Measurements from ENCODE around the gene MAP1B. TPM values are rescaled to one million over a fixed set of nuclear protein-coding genes. Genes with fewer than 3 reads are reported as not detected.

MAP1B gene
- total RNA-seq, 1 experiment from 2014 or later: 8.9 TPM

GRCh38 chr5:72183101-72183520 lies 75.8 kb downstream of the MAP1B start (continued):
- TF ChIP-seq POLR2AphosphoS5 (IDR thresholded peaks at IDR 0.05; ENCODE audit: low read depth, low read length) (no peak), ELF1 (IDR thresholded peaks at IDR 0.05; ENCODE audit: borderline replicate concordance, low read depth) (no peak)
- TF ChIP-seq, protein P1, sequence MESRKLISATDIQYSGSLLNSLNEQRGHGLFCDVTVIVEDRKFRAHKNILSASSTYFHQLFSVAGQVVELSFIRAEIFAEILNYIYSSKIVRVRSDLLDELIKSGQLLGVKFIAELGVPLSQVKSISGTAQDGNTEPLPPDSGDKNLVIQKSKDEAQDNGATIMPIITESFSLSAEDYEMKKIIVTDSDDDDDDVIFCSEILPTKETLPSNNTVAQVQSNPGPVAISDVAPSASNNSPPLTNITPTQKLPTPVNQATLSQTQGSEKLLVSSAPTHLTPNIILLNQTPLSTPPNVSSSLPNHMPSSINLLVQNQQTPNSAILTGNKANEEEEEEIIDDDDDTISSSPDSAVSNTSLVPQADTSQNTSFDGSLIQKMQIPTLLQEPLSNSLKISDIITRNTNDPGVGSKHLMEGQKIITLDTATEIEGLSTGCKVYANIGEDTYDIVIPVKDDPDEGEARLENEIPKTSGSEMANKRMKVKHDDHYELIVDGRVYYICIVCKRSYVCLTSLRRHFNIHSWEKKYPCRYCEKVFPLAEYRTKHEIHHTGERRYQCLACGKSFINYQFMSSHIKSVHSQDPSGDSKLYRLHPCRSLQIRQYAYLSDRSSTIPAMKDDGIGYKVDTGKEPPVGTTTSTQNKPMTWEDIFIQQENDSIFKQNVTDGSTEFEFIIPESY (IDR thresholded peaks at IDR 0.05; ENCODE audit: extremely low read depth, insufficient replicate concordance, low read length): no peak
- TF ChIP-seq, protein P2, sequence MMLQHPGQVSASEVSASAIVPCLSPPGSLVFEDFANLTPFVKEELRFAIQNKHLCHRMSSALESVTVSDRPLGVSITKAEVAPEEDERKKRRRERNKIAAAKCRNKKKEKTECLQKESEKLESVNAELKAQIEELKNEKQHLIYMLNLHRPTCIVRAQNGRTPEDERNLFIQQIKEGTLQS (IDR thresholded peaks at IDR 0.05): no peak

GRCh38 chr5:72184408-72184807 lies 77.1 kb downstream of the MAP1B start:
- no peaks in the 10 kb centered on the region for H4K20me1 ChIP-seq (ENCODE audit: insufficient read depth)
- H3K79me2 ChIP-seq (ENCODE audit: insufficient read depth, low read length): no peaks in the 10 kb centered on the region
- H3K27ac ChIP-seq (ENCODE audit: low read depth, low read length): no peak overlapping the region
- ChIA-PET CTCF (no interaction called here), POLR2A (no interaction called here), RAD21 (ENCODE audit: low non-redundant PET in 1 of 2, low total read pairs in 2 of 2, uncharacterized antibody in 2 of 2, unreplicated experiment in 2 of 2) (no interaction called here)
- H3K9ac ChIP-seq (ENCODE audit: low read length): no peak overlapping the region
- no peaks in the 10 kb centered on the region for H3K9me2 ChIP-seq (ENCODE audit: insufficient read depth)
- H3K9me3 ChIP-seq (ENCODE audit: control insufficient read depth in 1 of 2, insufficient read depth in 1 of 2, low read depth in 1 of 2, low read length in 2 of 2): no peaks in the 10 kb centered on the region
- no peak overlapping the region for H2AFZ ChIP-seq (ENCODE audit: low read depth, low read length, poor library complexity, severe bottlenecking)
- H3K4me2 ChIP-seq (ENCODE audit: low read length): no peak overlapping the region
- no peak for DNase-seq (ENCODE audit: low read depth, low spot score)
- intact Hi-C loops (cut with micrococcal nuclease): no loop called here
- H3K36me3 ChIP-seq (ENCODE audit: control insufficient read depth in 1 of 2, insufficient read depth in 2 of 2, low read length in 2 of 2): no peaks in the 10 kb centered on the region
- H3K4me3 ChIP-seq (replicated peaks in 1 of 2; ENCODE audit: low read depth in 1 of 2, low read length in 2 of 2): no peak overlapping the region
- no peak for ATAC-seq
- no TSS peak for BruUV-seq (replicated peaks)
- H3K4me1 ChIP-seq (ENCODE audit: control insufficient read depth in 1 of 2, insufficient read depth in 2 of 2, low read length in 2 of 2): peaks cover 7% of the 10 kb centered on the region in 2 experiments; a peak in 3 of 4 replicates
- H3K27me3 ChIP-seq (ENCODE audit: insufficient read depth, low read length): peaks cover 14% of the 10 kb centered on the region; the same call in 1 of the 2 replicates
- TF ChIP-seq POLR2AphosphoS5 (IDR thresholded peaks at IDR 0.05; ENCODE audit: low read depth, low read length) (no peak), EZH2 (IDR thresholded peaks at IDR 0.05) (no peak), YY1 (IDR thresholded peaks at IDR 0.05; ENCODE audit: extremely low read depth, insufficient replicate concordance, low read depth, low read length) (no peak), EZH2phosphoT487 (IDR thresholded peaks at IDR 0.05; ENCODE audit: borderline replicate concordance) (no peak), CBX3 (IDR thresholded peaks at IDR 0.05; ENCODE audit: low read depth) (no peak), ZFX (IDR thresholded peaks at IDR 0.05) (no peak), MAX (IDR thresholded peaks at IDR 0.05) (no peak), FOSL1 (IDR thresholded peaks at IDR 0.05; ENCODE audit: low read depth) (no peak), ELF1 (IDR thresholded peaks at IDR 0.05; ENCODE audit: borderline replicate concordance, low read depth) (no peak), SIN3A (IDR thresholded peaks at IDR 0.05; ENCODE audit: low read depth) (no peak), JUND (IDR thresholded peaks at IDR 0.05) (no peak), EGR1 (IDR thresholded peaks at IDR 0.05; ENCODE audit: low read depth) (no peak), ZNF274 (IDR thresholded peaks at IDR 0.05; ENCODE audit: low read depth, low read length) (no peak)
- TF ChIP-seq, protein P1 (IDR thresholded peaks at IDR 0.05; ENCODE audit: extremely low read depth, insufficient replicate concordance, low read length): no peak
- TF ChIP-seq, protein P3, sequence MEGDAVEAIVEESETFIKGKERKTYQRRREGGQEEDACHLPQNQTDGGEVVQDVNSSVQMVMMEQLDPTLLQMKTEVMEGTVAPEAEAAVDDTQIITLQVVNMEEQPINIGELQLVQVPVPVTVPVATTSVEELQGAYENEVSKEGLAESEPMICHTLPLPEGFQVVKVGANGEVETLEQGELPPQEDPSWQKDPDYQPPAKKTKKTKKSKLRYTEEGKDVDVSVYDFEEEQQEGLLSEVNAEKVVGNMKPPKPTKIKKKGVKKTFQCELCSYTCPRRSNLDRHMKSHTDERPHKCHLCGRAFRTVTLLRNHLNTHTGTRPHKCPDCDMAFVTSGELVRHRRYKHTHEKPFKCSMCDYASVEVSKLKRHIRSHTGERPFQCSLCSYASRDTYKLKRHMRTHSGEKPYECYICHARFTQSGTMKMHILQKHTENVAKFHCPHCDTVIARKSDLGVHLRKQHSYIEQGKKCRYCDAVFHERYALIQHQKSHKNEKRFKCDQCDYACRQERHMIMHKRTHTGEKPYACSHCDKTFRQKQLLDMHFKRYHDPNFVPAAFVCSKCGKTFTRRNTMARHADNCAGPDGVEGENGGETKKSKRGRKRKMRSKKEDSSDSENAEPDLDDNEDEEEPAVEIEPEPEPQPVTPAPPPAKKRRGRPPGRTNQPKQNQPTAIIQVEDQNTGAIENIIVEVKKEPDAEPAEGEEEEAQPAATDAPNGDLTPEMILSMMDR (IDR thresholded peaks at IDR 0.05 in 2 of 3, conservative IDR thresholded peaks at IDR 0.05 in 1 of 3; ENCODE audit: borderline replicate concordance in 1 of 3, insufficient read depth in 1 of 3, low read depth in 2 of 3, low read length in 2 of 3): no peak
